Panc1 (cell line): ENCODE results near the gene OR2L2.

Experiments
- CTCF ChIP-seq: fragments of 450-650 bp; IDR thresholded peaks from 2 replicates; pipeline ENCODE4 v1.5.1; 2017; ENCODE audit warnings: mild to moderate bottlenecking
- POLR2AphosphoS5 ChIP-seq: IDR thresholded peaks from 2 replicates; pipeline ENCODE4 v1.6.1; 2012; ENCODE audit warnings: mild to moderate bottlenecking, low read depth, low read length, moderate library complexity
- REST ChIP-seq, 2 experiments: IDR thresholded peaks; 2 replicates each; pipeline ENCODE4 v1.6.1; 2011 to 2012; ENCODE audit warnings: low read depth in 2 of 2, control low read depth in 1 of 2, low read length in 1 of 2, mild to moderate bottlenecking in 1 of 2, moderate library complexity in 1 of 2; ENCODE audit not compliant: insufficient read depth in 1 of 2

- TF ChIP-seq CTCF (no peak), POLR2AphosphoS5 (no peak), REST (IDR thresholded peaks at IDR 0.05; ENCODE audit: insufficient read depth in 1 of 2, low read depth in 2 of 2, low read length in 1 of 2) (no peak)
These were observed 16.7 kb downstream of the OR2L2 start, which contains the start of gene OR2L3 for GRCh38 chr1:248046536-248046935.
